ENCODE data around the gene GABBR2.

GRCh38 chr9:98519641-98520040 is 189.1 kb downstream of the GABBR2 start:
- TF ChIP-seq, protein P1, sequence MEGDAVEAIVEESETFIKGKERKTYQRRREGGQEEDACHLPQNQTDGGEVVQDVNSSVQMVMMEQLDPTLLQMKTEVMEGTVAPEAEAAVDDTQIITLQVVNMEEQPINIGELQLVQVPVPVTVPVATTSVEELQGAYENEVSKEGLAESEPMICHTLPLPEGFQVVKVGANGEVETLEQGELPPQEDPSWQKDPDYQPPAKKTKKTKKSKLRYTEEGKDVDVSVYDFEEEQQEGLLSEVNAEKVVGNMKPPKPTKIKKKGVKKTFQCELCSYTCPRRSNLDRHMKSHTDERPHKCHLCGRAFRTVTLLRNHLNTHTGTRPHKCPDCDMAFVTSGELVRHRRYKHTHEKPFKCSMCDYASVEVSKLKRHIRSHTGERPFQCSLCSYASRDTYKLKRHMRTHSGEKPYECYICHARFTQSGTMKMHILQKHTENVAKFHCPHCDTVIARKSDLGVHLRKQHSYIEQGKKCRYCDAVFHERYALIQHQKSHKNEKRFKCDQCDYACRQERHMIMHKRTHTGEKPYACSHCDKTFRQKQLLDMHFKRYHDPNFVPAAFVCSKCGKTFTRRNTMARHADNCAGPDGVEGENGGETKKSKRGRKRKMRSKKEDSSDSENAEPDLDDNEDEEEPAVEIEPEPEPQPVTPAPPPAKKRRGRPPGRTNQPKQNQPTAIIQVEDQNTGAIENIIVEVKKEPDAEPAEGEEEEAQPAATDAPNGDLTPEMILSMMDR (conservative IDR thresholded peaks at IDR 0.05 in 1 of 2, IDR thresholded peaks at IDR 0.05 in 1 of 2; ENCODE audit: extremely low read depth in 1 of 2, insufficient read depth in 1 of 2, low read depth in 1 of 2, low read length in 2 of 2) = no peak
- TF ChIP-seq EZH2 (IDR thresholded peaks at IDR 0.05; ENCODE audit: borderline replicate concordance, low read length) = no peak

Measured in mammary epithelial cell (primary cell).